ENCODE data around the gene MTUS2. TPM values are rescaled to one million over a fixed set of nuclear protein-coding genes. Genes with fewer than 3 reads are reported as not detected.

The MTUS2 gene
- total RNA-seq, 4 donors from 2014 or later, result 0.08 to 0.57 TPM; not detected in 2

DNA sequence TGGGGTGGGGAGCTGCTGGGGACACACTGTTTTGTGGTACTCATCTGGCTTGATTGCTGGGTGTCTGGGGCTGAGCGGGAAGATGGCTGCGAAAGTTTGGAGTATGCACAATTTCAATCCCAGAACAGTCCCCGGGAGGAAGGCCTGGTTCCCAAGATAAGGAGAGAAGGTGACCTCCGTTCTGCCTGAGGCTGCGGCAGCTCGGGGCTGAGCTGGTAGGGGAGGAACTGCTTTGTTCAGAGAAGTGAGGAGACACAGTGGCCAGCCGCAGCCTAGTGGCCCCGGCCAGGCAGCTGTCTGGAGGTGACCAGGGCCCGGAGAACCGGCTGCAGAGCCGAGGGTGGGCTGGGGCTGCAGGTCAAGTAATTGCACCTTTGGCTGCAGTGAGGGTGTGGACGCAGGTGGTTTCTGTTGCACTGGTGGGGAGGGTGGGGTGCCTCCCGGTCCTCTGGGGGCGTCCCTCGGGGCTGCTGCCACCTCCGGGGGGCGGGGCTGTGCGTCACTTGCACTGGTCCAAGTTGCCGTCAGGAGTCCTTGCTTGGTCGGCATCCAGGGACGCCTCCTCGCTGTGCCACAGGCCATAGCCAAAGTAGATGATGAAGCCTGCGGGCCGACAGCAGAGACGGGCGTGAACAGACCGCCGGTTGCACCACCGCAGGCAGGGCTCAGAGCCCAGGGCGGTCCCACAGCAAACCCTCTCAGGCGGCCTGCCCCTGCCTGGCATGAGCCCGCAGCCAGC lies 694.0 kb downstream of the MTUS2 start:
- H3K36me3 ChIP-seq, result peaks cover 25 to 88% (median 53%) of the 10 kb centered on the region in 3 donors
- intact Hi-C loops (cut with DNase I), result no loop called here
- 80 to 96% methylated on average over 4 to 12 of the region's 32 CpGs for WGBS, 2 donors
- no peak overlapping the region for H3K4me3 ChIP-seq
- H3K27me3 ChIP-seq, result no peaks in the 10 kb centered on the region
- no peaks in the 10 kb centered on the region for H3K9me3 ChIP-seq
- TF ChIP-seq POLR2A (IDR thresholded peaks at IDR 0.05), result no peak
- TF ChIP-seq, protein P1, sequence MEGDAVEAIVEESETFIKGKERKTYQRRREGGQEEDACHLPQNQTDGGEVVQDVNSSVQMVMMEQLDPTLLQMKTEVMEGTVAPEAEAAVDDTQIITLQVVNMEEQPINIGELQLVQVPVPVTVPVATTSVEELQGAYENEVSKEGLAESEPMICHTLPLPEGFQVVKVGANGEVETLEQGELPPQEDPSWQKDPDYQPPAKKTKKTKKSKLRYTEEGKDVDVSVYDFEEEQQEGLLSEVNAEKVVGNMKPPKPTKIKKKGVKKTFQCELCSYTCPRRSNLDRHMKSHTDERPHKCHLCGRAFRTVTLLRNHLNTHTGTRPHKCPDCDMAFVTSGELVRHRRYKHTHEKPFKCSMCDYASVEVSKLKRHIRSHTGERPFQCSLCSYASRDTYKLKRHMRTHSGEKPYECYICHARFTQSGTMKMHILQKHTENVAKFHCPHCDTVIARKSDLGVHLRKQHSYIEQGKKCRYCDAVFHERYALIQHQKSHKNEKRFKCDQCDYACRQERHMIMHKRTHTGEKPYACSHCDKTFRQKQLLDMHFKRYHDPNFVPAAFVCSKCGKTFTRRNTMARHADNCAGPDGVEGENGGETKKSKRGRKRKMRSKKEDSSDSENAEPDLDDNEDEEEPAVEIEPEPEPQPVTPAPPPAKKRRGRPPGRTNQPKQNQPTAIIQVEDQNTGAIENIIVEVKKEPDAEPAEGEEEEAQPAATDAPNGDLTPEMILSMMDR (IDR thresholded peaks at IDR 0.05), result no peak
- DNase-seq, result no peak
- no peak overlapping the region for H3K27ac ChIP-seq
- H3K4me1 ChIP-seq, result peaks cover 0 to 34% (median 0%) of the 10 kb centered on the region in 3 donors

DNA sequence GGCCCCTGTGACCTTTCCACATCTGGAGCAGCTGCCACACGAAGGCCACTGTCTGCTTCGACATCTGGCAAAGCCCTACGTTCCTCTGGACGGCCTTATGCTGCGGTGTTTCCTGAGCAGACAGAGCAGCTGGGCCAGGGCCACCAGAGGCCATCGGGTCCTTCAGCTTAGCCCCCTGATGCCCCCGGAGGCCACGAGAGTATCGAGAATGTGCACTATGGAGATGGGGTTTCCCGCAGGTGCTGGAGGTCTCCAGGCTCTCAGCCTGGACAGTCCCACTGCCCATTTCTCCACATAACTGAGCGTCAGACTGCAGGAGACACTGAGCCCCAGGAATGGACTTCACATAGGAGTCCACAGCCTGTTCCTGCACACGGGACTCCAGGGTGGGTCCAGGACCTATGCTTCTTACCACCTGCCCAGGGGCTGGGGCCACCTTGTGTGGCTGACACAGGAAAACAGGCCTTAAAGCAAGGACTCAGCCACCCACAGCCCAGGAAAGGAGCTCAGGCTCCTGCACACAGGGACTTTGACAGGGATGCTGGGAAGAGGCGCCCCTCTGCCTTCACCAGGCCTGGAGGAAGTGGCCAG lies 694.7 kb downstream of the MTUS2 start:
- Histone ChIP-seq H3K27ac (no peak overlapping the region), H3K4me1 (peaks cover 0 to 32% (median 0%) of the 10 kb centered on the region in 3 donors)
- no CpG with 5 or more reads among the region's 13 CpGs for WGBS, 2 donors

DNA sequence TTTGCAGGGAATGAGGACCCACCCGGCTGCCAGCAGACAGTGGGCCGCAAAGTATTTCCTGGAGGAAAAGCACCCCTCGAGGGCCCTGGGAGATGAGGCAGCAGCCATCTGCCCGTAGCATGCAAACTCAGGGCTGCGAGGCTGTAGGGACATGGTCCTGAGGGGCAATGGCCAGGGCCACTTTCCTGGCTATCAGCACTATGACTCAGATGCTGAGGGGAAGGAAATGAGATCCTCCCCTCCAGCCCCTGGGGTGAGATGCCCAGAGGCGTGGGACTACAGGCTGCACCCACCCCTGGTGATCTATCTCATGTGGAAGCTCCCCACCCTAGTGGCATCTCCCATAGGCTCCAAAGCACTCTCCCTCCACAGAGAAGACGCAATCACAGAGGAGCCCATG lies 695.2 kb downstream of the MTUS2 start:
- no peak overlapping the region for H3K4me3 ChIP-seq
- peaks cover 0 to 32% (median 0%) of the 10 kb centered on the region in 3 donors for H3K4me1 ChIP-seq
- no peaks in the 10 kb centered on the region for H3K9me3 ChIP-seq
- no peak overlapping the region for H3K27ac ChIP-seq
- 70 to 86% methylated on average over 2 of the region's 7 CpGs for WGBS, 2 donors
- TF ChIP-seq, protein P1 (IDR thresholded peaks at IDR 0.05), result no peak
- no peak for TF ChIP-seq POLR2A (IDR thresholded peaks at IDR 0.05)
- intact Hi-C loops (cut with DNase I), result no loop called here
- no peak for DNase-seq
- peaks cover 25 to 100% (median 56%) of the 10 kb centered on the region in 3 donors for H3K36me3 ChIP-seq
- H3K27me3 ChIP-seq, result no peaks in the 10 kb centered on the region

More for the DNA sequence above, 694.7 kb downstream of the MTUS2 start:
- TF ChIP-seq, protein P1 (IDR thresholded peaks at IDR 0.05), result no peak
- no peak for TF ChIP-seq POLR2A (IDR thresholded peaks at IDR 0.05)
- peaks cover 25 to 94% (median 56%) of the 10 kb centered on the region in 3 donors for H3K36me3 ChIP-seq
- H3K4me3 ChIP-seq, result no peak overlapping the region
- no peaks in the 10 kb centered on the region for H3K27me3 ChIP-seq
- intact Hi-C loops (cut with DNase I), result no loop called here
- H3K9me3 ChIP-seq, result no peaks in the 10 kb centered on the region
- DNase-seq, result no peak

DNA sequence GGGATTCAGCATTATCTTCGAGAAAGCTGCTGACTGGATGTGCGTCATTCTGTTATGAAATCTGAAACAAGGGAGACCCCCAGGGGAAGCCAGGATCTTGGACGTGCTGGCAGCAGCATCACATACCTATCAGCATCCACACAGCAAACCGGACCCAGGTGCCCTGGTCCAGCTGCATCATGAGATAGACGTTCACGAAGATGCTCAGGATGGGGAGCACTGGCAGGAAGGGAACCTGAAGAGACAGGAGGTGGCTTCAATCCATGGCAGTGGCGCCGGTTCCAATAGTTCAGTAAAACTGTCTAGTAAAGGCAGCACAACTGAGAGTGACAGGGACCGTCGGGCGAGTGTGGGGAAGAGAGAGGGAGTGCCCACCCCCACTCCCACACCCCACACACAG lies 695.9 kb downstream of the MTUS2 start:
- TF ChIP-seq, protein P1 (IDR thresholded peaks at IDR 0.05), result no peak
- TF ChIP-seq POLR2A (IDR thresholded peaks at IDR 0.05), result no peak
- H3K36me3 ChIP-seq, result peaks cover 25 to 100% (median 56%) of the 10 kb centered on the region in 3 donors
- H3K4me3 ChIP-seq, result no peak overlapping the region
- no peaks in the 10 kb centered on the region for H3K27me3 ChIP-seq
- peaks cover 0 to 28% (median 0%) of the 10 kb centered on the region in 3 donors for H3K4me1 ChIP-seq
- no peaks in the 10 kb centered on the region for H3K9me3 ChIP-seq
- no peak for DNase-seq
- 86% methylated on average over 9 to 11 of the region's 11 CpGs for WGBS, 2 donors
- no peak overlapping the region for H3K27ac ChIP-seq
- intact Hi-C loops (cut with DNase I), result no loop called here

DNA sequence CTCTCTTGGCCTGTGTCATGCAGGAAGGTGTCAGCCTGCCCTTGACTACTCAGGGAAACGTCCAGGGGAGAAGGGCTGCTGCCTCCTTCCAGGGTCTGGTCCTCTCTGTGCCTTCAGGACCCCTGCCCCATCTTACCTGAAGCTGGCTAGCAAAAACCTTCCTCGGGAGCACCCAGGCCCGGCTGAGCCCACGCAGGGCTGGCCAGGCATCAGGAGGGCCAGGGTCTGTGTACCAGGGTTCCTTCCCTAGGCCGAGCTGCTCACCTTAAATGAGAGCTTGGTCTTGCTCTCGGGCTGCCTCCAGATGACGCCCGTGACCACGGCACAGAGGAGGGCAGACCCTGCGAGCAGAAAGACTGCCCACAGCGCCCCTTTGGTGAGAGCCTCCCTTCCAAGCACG lies 696.7 kb downstream of the MTUS2 start:
- 89 to 95% methylated on average over 6 to 9 of the region's 12 CpGs for WGBS, 2 donors
- Histone ChIP-seq H3K27ac (no peak overlapping the region), H3K9me3 (no peaks in the 10 kb centered on the region), H3K4me3 (no peak overlapping the region), H3K4me1 (peaks cover 0 to 20% (median 0%) of the 10 kb centered on the region in 3 donors), H3K27me3 (no peaks in the 10 kb centered on the region), H3K36me3 (peaks cover 25 to 100% (median 61%) of the 10 kb centered on the region in 3 donors)
- DNase-seq, result no peak
- TF ChIP-seq, protein P1 (IDR thresholded peaks at IDR 0.05), result no peak
- TF ChIP-seq POLR2A (IDR thresholded peaks at IDR 0.05), result no peak
- intact Hi-C loops (cut with DNase I), result no loop called here
